ENCODE results near the gene IGF2BP3. TPM values are rescaled to one million over a fixed set of nuclear protein-coding genes. Genes with fewer than 3 reads are reported as not detected.

Gene IGF2BP3
- total RNA-seq, 4 donors from 2014 or later, result 1.1 TPM; not detected in 3

GRCh38 chr7:23275912-23276311 lies 194.4 kb downstream of the IGF2BP3 start:
- no peak for DNase-seq

DNA sequence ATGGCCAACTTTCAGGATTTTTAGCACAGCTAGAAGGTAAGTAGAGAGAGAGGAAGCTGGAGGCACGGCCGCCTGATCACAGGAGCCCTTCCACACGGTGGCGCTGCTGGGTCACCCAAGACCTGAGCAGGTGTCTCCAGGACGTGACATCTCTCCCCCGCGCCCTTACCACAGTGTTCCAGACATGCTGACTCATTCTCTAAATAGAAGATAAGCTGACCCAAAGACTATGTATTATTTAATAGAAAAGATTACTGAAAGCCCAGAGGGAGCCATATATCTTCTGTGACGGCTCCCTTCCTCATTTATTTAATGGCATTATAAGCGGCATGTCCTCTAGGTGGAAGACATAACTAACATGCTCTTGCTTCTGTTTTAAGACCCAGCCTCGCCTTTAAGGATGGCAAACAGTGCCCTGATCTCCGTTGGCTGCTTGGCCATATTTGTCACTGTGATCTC lies 197.1 kb downstream of the IGF2BP3 start:
- Histone ChIP-seq H3K4me3 (peak overlapping the region in 1 of 4 donors; percentile 15), H3K27ac (peak overlapping the region in 1 of 4 donors; percentile 25)

More at GRCh38 chr7:23275912-23276311, 194.4 kb downstream of the IGF2BP3 start:
- Histone ChIP-seq H3K27ac (no peak overlapping the region), H3K36me3 (no peaks in the 10 kb centered on the region), H3K4me3 (no peak overlapping the region), H3K9me3 (no peaks in the 10 kb centered on the region), H3K27me3 (no peaks in the 10 kb centered on the region), H3K4me1 (no peaks in the 10 kb centered on the region)
- TF ChIP-seq POLR2A (IDR thresholded peaks at IDR 0.05) (no peak), CTCF (IDR thresholded peaks at IDR 0.05) (no peak)

DNA sequence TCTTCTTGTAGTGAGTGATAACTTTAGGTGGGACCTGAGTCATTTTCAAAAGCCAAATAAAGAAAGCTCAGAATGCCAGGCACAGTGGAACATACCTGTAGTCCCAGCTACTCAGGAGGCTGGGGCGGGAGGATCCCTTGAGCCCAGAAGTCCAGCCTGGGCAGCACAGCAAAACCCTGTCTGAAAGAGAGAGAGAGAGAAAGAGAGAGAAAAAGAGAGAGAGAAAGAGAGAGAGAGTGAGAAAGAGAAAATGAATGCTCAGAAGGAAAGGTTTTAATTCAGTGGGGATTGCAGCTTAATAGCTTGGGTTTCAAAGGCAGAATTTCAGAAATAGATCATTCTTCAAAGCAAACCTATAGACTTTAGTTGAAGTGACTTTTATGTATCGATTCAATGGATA lies 198.0 kb downstream of the IGF2BP3 start:
- Histone ChIP-seq H3K4me1 (no peaks in the 10 kb centered on the region), H3K4me3 (no peak overlapping the region), H3K27me3 (no peaks in the 10 kb centered on the region), H3K36me3 (no peaks in the 10 kb centered on the region), H3K27ac (no peak overlapping the region), H3K9me3 (no peaks in the 10 kb centered on the region)
- TF ChIP-seq POLR2A (IDR thresholded peaks at IDR 0.05) (no peak), CTCF (IDR thresholded peaks at IDR 0.05) (no peak)
- DNase-seq, result no peak

More for the DNA sequence above, 197.1 kb downstream of the IGF2BP3 start:
- Histone ChIP-seq H3K36me3 (no peaks in the 10 kb centered on the region), H3K27me3 (no peaks in the 10 kb centered on the region), H3K4me1 (no peaks in the 10 kb centered on the region), H3K9me3 (no peaks in the 10 kb centered on the region)
- TF ChIP-seq POLR2A (IDR thresholded peaks at IDR 0.05) (no peak), CTCF (IDR thresholded peaks at IDR 0.05) (peak; percentile 27 to 89 (median 80))
- peak; percentile 94 to 98 (median 95) for DNase-seq

DNA sequence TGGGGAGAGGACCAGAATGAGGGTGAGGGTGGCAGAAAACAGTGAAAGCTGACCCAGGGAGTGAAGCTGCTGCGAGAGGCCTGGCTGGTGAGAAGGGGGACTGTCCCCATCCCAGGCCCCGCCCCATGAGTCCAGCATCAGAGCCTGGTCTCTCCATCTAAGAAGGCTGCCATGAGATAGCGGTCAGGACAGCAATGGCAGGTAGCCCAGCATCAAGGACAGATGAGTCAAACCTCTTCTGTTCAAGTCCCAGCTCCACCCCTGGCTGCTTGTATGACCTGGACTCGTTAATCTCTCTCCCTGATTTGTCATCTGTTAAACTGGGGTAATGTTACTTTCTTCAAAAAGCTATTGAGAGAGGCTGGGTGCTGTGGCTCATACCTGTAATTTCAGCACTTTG lies 201.5 kb downstream of the IGF2BP3 start:
- no peak for DNase-seq
- Histone ChIP-seq H3K36me3 (peaks cover 0 to 6% (median 0%) of the 10 kb centered on the region in 3 donors), H3K4me3 (no peak overlapping the region), H3K4me1 (no peaks in the 10 kb centered on the region), H3K27ac (no peak overlapping the region), H3K27me3 (no peaks in the 10 kb centered on the region), H3K9me3 (no peaks in the 10 kb centered on the region)
- no peak for TF ChIP-seq POLR2A (IDR thresholded peaks at IDR 0.05)
- TF ChIP-seq CTCF (IDR thresholded peaks at IDR 0.05), result no peak

DNA sequence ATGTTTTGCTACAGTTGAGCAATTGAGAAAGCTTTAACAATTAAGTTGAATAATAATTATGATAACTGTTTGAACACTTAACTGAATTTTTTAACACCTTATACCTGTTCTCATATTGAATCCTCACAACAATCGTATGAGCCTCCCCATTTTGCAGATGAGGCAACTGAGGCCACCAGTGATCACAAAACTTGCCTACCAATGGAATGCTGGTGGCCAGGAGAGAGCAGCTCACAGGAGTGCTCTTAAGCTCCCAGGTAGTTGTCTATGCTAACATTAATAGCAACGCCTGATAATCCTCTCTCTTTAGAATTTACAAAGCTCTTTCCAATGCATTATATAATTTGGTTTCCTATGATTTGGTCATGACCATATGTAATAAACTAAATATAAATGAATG lies 202.1 kb downstream of the IGF2BP3 start:
- Histone ChIP-seq H3K4me3 (no peak overlapping the region), H3K27ac (no peak overlapping the region), H3K36me3 (peaks cover 0 to 6% (median 0%) of the 10 kb centered on the region in 3 donors), H3K4me1 (no peaks in the 10 kb centered on the region), H3K9me3 (no peaks in the 10 kb centered on the region), H3K27me3 (no peaks in the 10 kb centered on the region)
- TF ChIP-seq POLR2A (IDR thresholded peaks at IDR 0.05) (no peak), CTCF (IDR thresholded peaks at IDR 0.05) (no peak)
- no peak for DNase-seq

DNA sequence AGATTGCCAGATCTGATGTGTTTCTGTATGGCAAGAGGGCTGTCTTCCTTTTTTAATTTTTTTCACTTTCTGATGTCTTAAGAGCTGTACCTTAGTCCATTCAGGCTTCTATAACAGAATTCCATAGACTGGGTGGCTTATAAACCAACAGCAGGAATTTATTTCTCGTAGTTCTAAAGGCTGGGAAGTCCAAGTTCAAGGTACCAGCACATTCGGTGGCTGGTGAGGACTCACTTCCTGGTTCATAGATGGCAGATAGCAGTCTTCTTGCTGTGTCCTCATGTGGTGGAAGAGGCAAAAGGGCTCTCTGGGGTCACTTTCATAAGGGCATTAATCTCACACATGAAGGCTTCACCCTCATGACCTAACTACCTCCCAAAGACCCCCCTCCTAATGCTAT lies 202.9 kb downstream of the IGF2BP3 start:
- Histone ChIP-seq H3K27ac (no peak overlapping the region), H3K4me3 (no peak overlapping the region), H3K9me3 (no peaks in the 10 kb centered on the region), H3K4me1 (no peaks in the 10 kb centered on the region), H3K36me3 (peaks cover 0 to 6% (median 0%) of the 10 kb centered on the region in 3 donors), H3K27me3 (no peaks in the 10 kb centered on the region)
- TF ChIP-seq POLR2A (IDR thresholded peaks at IDR 0.05) (no peak), CTCF (IDR thresholded peaks at IDR 0.05) (no peak)
- DNase-seq, result no peak
